Activated gamma-delta T cell (primary cell): ENCODE results near the gene C1orf52.
"Not testable (repeated sequence)": the region's sequence is repeated elsewhere in the genome, so short reads cannot be mapped to it uniquely, and the experiment has no call there.

ENCODE experiments used
- DNase-seq: peaks from one replicate; lab custom pipeline; 2025; lab: John Stamatoyannopoulos, UW

The C1orf52 gene

DNA sequence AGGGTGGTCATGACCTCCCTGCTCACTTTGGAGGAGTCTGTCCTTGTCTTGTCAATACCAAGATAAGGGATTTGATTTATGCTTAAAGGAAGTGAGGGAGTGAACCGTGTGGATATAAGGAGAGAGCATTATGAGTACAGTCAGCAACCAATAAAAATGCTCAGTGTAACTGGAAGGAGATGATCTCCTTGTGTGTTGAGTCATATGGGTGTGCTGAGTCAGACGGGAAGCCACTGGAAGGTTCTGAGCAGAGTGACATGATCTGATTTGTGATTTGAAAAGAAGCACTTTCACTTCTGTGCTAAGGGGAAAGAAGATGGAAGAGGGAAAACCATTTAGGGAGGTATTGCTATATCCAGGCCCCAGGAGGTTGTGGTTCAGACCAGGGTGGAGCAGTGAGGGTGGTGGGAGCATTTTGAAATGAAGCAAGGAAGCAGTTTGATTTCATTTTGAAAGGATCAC, 19.4 kb upstream of the C1orf52 start:
- DNase-seq, result no peak

DNA sequence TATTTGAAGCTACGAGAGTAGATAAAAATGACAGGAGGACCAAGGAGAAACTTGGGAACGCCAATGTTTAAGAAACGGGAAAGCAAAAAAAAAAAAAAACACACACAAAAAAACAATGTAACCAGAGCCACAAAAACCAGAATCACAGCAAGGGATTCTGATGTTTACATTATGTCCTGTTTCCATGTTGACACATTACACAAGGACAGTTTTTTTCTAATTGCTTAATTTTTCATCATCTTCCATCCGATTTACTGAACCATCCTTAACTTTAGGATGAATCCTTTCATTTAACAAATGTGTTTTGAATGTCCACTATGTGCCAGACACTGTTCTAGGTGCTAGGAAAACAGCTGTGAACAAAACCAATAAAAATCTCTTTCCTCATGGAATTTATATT, 18.3 kb upstream of the C1orf52 start:
- no peak for DNase-seq

DNA sequence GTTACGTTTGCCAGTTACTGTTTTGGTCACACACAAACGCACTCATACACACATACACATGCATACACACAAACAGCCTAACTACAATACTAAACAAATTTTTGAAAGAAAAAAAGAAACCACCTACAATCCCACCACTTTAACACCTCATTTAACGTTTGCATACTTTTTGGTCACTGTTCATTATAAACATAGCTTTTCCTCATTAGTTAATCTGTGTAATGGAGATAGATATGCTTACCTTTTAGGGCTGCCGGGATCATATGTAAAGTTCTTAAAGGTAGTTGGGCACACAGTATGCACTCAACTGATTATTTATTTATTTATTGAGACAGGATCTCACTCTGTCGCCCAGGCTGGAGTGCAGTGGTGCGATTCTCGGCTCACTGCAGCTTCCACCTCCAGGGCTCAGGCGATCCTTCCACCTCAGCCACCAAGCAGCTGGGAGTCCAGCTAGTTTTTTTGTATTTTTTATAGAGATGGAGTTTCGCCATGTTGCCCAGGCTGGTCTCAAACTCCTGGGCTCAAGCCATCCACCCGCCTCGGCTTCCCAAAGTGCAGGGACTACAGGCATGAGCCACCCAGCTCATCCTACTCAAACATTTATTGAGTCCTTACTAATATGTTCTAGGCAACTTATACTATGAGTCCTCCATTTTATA, 17.6 kb upstream of the C1orf52 start:
- DNase-seq, result no peak

DNA sequence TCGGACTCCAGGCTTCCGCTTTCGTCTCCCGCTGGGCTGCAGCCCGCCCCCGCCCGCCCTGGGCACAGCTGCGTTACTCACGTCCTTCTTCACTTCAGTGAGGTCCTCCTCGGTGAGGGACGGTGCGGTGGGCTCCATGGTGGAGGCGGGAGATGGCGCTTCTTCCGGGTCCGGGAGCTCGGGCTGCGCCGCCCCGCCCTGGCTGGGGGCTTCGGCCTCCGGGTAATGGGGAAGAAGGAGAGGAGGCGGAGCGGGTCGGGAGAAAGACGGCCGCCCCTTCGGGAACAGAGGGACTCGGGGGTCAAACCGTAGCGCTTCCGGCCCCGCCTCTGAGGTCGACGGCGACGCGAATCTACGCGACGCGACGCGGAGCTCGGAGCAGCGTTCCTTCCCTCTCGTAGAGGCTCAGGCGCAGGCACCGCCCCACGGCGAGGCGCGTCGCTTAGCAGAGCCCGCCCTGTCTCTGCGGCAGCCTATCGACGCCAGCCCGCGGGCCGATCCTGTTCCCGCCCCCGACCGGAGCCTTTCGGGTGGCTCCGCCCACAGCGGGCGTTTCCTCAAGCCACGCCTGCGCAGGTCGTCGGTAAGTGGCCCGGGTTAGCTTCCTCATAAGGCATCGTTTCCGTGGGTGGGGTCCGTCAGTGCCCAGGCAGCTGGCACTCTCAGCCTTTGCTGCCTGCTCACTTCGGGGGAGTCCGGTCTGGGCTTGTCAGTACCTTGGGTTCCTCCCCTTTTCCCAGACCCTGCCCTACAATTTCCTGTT, 16.9 kb upstream of the C1orf52 start, which contains the start of gene BCL10:
Gene BCL10 (minus strand): TSS at position 418 of the 763 bp plus-strand sequence. CDS start 280 bp downstream, at position 138.
- DNase-seq, result peak; percentile 97

DNA sequence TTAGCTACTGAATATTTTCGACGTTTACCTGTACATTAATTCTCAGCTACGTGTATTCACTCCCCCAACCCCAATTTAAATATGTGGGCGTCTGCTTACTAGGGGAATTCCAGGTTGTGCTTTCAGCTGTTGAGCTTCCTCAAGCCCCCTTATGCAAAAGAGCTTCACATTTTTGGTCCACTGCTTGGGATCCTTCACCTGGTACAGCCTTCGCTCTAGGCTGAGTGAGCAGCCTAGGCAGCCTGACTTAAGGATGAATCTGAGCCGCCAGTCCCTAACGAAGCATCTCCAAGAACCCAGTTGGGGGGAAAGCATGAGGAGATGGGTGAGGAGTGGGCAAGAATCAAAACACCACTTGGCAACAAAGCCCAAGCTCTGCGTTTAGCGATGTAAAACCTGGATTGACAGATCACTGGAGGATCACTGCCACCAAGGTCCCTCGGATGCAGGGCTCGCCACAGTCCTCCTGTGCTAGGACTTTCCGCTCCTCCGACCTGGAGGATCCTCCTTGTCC, 16.3 kb upstream of the C1orf52 start:
- no peak for DNase-seq

DNA sequence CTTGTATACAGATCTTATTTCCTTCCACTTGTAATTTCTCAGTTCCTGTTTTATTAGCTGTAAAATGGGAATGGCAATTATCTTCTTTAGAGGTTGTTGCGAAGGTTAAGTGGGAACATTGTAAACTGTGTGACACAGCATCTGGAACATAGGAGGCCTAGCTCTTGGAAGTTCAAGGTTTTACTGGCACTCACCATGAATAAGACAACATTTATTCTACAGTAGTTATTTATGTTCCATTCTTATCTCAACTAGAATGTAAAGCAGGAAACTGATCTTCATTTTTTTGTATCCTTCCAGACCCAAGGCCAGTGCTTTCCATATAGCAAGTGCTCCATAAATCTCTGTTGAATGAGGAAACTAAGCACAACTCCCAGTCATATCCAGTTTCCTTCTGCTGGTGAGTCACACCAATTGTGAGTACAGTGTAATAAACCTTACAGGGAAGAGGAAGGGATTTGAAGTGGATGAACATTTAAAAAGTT, 15.5 kb upstream of the C1orf52 start:
- DNase-seq, result no peak

DNA sequence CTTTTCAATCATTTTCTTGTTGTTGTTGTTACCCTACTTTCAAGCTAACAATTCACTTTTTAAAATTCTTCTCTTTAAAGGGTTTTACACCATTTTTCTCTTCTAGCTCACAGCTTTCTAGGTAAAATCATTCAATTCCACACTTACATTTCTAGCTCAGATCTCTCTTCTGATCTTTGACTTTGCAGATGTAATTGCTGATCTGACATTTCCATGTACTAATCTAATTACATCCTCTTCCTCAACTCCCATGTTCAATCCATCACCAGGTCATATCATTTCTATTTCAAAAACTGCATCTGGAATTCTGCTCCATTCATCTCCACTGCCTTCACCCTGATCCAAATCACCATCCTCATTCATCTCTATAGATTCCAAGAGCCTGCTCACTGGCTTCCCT, 13.9 kb upstream of the C1orf52 start:
- no peak for DNase-seq

DNA sequence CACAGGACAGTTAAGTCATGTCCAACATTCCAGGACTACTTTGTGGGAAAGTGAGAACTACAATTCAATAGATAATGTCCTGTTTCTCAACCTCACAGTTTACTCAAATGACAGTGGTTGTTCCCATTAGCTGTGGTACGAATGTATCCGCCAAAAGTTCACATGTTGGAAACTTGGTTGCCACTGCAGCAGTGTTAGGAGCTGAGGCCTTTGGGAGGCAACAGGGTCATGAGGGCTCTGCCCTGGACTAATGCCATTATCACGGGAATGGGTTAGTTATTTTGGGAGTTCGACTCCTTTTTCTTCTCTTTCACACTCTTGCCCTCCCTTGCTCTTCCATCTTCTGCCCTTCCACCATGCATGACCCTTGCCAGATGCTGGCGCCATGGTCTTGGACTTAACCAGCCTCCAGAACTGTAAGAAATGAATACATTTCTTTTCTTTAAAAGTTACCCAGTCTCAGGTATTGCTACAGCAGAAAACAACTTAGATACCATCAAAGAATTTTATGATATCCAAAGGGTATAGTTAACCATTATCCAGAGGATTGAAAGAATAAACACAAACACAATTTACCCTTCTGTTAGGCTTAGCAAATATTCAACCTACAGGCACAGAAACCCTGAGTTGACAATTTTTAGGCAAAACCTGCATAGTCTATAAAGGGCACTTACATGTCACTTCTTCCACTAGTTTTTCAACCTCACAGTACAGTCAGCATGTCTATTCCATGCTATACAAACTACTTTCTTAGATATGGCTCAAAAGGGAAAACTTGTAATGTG, 9.5 kb upstream of the C1orf52 start:
- DNase-seq, result no peak

DNA sequence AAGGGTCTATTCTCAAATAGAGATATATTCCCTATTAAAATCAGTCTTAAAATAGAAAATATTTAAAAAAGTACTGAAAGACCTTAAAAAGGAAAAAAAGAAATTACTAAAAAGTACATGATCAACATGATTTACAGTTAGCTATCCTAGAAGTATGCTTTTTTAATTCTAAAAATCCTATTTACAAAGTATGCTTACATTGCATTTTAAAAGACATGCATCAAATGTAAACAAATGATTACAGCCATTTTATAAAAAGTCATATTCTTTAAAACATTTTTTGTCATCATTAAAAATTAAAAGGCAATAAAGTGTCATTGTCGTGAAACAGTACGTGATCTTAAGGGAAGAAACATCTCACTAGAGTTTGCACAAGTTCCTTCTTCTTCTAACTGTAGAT, 7.9 kb upstream of the C1orf52 start:
- no peak for DNase-seq

DNA sequence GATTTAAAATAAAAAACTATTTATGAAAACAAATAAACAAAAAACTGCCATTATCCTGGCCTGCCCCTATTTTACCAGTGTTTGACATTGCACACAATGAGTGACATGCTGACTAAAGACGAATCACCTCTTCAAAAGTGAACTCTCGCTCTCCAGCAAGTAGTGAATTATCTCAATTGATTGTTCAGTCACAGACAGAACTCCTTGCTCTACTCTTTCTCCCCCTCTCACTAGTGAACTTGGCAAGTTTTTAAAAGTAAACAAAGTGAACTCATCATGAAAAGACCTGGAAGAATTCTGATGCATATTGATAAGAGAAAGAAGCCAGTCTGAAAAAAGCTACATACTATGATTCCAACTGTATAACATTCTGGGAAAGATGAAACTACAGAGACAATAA, 4.7 kb upstream of the C1orf52 start:
- no peak for DNase-seq

DNA sequence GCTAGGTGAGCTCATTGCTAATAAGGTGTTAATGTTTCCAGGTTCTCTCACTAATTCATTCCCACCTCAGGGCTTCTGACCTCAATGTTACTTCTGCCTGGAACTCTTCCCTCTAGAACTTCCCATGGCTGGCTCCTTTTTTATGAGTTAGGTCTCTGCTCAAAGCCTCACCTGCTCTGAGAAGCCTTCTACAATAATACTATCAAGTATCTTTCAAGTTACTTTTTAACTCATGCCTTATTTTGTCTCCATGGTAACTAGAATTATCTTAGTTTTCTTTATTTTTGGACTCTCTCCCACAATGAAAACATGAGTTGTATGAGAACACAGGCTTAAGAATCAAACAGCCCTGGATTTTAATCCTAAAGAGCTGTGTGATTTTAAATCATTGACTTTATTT, 3.5 kb upstream of the C1orf52 start:
- DNase-seq, result no peak

DNA sequence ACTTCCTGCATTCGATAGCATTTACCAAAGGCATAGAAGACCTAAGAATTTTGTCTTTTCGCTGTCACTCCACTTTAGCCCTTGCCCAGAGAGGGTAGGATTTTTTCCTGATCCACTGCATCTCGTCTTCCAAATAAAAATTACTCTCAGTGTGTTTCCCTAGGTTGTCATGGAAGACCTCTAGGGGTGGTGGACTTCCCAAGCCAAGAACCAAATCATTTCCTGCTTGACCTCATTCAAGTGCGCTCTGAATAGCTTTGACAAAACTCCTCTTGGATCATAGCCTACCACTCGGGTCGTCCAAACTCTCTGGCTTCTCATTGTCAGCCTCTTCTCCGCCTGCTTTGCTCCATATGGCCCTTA, 431 bp upstream of the C1orf52 start:
- no peak for DNase-seq

DNA sequence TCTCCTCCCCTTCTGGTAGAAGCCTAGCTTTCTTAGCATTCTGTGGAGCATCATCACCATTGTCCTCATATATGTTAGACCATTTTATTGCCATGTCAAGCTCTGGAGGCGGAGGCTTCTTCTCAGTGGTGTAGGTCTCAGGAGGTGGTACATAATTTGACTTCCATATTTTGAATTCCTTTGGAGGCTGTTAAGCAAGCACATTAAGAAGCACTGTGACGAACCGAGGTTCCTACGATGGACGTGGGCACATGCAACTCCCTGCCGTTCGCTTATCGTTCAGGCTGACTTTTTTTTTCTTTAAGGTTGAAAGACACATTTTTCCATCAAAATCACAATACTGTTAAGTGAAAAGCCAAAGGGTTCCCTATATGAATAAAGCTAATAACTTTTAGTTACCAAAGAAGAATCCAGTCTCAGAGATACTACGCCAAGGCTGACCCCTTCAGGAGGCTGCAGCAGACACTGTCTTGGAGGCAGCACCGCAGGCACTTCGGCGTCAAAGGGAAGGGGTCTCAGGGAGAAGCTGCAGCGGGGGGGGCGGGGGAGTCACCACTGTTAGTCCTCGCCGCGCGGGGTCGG, 835 bp downstream of the C1orf52 start:
- no peak for DNase-seq

DNA sequence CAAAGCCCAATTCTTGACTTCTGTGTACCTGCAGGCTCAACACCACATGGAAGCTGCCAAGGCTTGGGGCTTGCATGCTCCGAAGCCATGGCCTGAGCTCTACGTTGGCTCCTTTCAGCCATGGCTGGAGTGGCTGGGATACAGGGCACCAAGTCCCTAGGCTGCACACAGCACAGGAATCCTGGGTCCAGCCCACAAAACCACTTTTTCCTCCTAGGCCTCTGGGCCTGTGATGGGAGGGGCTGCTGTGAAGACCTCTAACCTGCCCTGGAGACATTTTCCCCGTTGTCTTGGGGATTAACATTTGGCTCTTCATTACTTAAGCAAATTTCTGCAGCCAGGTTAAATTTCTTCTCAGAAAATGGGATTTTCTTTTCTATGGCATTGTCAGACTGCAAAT, 10.4 kb downstream of the C1orf52 start:
- not testable (repeated sequence) for DNase-seq

DNA sequence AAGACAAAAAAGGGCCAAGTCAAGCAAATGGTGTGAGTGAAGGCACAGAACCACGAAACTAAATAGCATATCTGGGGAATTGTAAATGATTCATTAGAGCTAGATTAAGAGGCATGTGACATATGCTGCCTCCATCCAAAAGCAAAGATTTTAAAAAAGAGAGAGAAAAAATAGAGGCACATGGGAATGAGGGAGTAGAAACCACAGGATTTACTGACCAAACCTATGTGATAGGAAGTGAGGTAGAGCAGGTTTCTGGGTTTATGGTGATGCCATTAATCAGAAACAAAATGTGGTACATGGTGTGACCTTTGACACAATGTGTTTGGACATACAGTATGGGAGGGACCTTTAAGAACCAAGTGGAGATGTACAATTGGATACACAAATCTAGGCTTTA, 13.6 kb downstream of the C1orf52 start:
- DNase-seq, result no peak

DNA sequence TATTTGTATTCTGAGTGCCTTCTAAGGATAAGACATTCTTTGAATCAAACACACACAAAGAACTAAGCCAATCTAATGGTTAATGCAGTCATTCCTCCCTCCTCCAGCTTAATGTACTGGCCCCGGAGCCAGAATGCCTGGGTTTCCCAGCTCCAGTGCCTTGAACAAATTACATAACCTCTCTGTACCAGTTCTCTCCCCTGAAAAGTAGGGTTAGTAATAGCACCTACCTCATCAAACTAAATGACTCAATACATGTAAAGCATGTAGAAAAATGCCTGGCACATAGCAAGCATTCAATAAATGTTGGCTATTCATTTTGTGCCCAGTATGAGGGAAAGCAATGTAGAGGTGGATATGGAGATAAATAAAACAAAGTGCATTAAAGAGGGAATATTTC, 14.0 kb downstream of the C1orf52 start:
- no peak for DNase-seq

DNA sequence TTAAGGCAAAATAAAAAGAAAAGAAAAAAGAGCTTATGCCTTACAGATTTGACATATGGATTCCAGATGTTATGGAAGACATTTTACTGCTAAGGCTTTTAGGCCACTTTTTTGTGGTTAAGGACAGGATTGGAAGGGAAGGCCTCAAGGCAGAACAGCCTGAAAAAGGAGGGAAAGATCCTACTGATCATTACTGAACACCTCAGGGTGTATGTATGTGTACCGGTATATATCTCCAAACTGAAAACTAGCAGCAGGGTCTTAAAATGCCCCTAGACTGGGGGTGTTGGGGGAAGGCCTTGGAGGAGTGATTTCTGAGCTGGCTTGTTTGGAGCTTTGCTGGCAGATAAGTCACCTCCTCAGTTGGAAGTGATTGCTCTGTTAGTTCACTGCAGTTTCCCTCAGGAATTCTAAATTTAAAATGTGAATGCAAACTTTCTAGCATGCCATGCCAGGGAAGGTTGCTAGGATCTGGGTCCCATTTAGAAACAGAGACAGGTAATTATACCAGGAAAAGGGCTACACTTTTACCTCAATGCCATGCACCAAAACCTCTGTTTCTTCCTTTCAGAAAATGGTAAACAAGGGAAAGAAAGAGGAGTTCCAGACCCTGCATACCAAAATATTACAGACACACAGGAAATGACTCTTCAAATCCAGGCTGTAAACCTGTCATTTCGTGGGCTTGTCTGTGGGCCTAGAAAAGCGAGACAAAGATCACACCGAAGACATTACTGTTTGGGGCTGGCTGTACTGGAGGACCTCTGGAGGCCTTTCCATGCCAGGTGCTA, 15.0 kb downstream of the C1orf52 start:
- DNase-seq, result no peak

DNA sequence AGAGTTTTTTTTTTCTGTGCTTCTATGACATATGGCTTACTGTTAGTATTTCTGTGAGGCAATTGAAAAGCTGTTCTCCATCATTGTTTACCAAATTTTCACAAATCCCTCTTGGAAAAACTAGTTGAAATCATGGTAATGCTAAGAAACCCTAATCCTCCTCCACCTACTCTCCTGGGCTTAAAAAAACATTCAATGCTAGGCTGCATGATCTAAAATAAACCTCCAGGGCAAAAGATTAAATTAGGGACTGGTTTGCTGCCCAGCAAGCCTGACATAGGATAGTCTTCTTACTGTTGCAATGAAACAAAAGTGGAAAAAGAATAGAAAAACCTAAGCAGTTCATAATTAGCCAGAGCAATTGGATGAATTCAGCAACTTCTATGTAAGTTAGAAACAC, 16.1 kb downstream of the C1orf52 start:
- no peak for DNase-seq

DNA sequence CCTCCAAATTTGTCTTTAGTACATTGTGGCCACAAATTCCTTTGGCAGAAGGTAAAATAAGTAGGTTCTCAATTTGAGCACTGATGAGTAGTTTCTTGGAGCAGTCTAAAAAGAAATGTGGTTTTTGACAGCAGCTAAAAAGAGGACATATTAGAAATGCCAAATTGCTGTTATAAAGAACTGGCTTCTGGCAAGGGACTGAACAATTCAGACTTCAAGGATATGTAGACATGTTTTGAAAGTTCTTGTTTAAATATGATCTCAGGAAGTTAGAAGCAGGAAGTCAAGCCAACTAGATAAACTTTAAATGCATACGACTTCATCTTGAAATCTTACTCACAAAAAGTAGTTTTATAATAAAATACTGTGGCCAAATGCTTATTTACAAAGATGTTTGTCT, 18.8 kb downstream of the C1orf52 start:
- no peak for DNase-seq

DNA sequence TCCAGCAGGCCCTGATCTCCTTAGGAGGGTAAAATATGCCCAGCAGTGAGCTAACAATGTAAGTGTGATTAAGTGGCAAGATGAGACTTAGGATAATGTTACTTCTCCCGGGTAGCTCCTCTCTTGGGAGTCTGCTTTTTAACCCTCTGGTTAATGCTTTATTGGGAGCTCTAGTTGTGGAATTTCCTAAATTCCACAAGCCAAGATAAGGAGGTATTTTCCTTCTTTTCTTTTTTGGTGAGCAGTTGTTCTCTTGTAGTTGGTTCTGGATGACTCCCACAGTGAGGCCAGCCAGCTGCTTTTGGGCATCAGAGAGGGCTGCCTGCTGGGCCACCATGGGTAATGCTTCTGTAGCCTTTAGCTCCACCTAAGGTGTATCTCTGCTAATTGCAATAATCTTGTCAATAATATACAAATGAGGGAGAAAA, 19.3 kb downstream of the C1orf52 start:
- DNase-seq, result no peak

DNA sequence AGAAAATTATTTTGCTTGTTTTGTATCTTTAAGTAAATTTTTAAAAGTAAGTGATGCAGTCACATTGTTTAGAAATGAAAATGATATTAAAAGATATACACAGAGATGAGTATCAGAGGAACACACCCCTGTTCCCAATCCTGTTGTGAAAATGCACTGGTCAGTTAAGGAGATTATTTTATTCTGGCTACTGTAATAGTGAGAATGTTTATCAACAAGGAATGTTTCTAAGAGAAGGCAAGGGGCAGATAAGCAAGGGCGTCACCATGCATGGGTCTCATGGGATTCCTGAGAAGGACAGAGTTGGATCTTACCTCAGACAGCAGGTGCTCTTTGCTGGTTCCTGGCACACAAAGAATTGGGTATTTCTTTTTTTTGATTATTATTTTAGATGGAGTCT, 21.8 kb downstream of the C1orf52 start:
- DNase-seq, result no peak
